ENCODE measurements around the gene NRAS. TPM values are rescaled to one million over a fixed set of nuclear protein-coding genes. Genes with fewer than 3 reads are reported as not detected.

NRAS gene
- total and polyA plus RNA-seq, 9 of the 15 experiments (the other 6 are each of a cell fraction or from before 2014, with no cell fraction given), result 40.7 to 94.5 (median 75.4) TPM

- H3K4me2 ChIP-seq (ENCODE audit: insufficient read depth, low read length), result no peak overlapping the region
- intact Hi-C loops (cut with micrococcal nuclease) (no loop called here), in situ Hi-C loops (cut with MboI) (no loop called here)
- no peak overlapping the region for H3K9ac ChIP-seq (ENCODE audit: insufficient read depth in 1 of 2, low read depth in 2 of 2, low read length in 2 of 2)
- ChIA-PET CTCF (ENCODE audit: low intra/inter-chr PET ratio) (no interaction called here), POLR2A (no interaction called here)
- H4K20me1 ChIP-seq (replicated peaks; ENCODE audit: control insufficient read depth, insufficient read depth, low read length), result no peaks in the 10 kb centered on the region
- no peaks in the 10 kb centered on the region for H3K9me3 ChIP-seq (replicated peaks; ENCODE audit: control insufficient read depth, insufficient read depth, low read depth, low read length)
- FAIRE-seq (no peak), ATAC-seq (no peak), DNase-seq (ENCODE audit: extremely low read depth in 1 of 4, low spot score in 3 of 4) (no peak)
- H3K79me2 ChIP-seq (ENCODE audit: control insufficient read depth, insufficient read depth, low read length), result peaks cover 26% of the 10 kb centered on the region
- H3K27ac ChIP-seq (ENCODE audit: extremely low read depth, low read depth, low read length), result no peak overlapping the region
- BruUV-seq (replicated peaks), result no TSS peak
- H3K9me1 ChIP-seq (ENCODE audit: control insufficient read depth, insufficient read depth, low read length), result no peaks in the 10 kb centered on the region
- 95% methylated on average over 11 of the region's 11 CpGs for WGBS (ENCODE audit: insufficient coverage, low coverage, missing lambda C conversion rate)
- no peaks in the 10 kb centered on the region for H3K27me3 ChIP-seq (ENCODE audit: control insufficient read depth in 2 of 2, insufficient read depth in 2 of 2, low read length in 2 of 2)
- peaks cover 87% of the 10 kb centered on the region for H3K36me3 ChIP-seq (ENCODE audit: control insufficient read depth, insufficient read depth, low read length)
- no peak overlapping the region for H2AFZ ChIP-seq (ENCODE audit: low read depth, low read length)
- TF ChIP-seq CREB1 (IDR thresholded peaks at IDR 0.05), result no peak
- TF ChIP-seq CREB1 (CRISPR knock-in tag; IDR thresholded peaks at IDR 0.05), result no peak
- TF ChIP-seq ZBTB40 (IDR thresholded peaks at IDR 0.05), result no peak
- TF ChIP-seq ZBTB40 (CRISPR knock-in tag; IDR thresholded peaks at IDR 0.05), result no peak
- TF ChIP-seq DDX20 (tag; IDR thresholded peaks at IDR 0.05; ENCODE audit: low read depth), result no peak
- TF ChIP-seq ZNF408 (CRISPR knock-in tag; IDR thresholded peaks at IDR 0.05; ENCODE audit: low read depth), result no peak
- no peak for TF ChIP-seq TEAD2 (tag; IDR thresholded peaks at IDR 0.05)
- TF ChIP-seq HMGXB4 (CRISPR knock-in tag; IDR thresholded peaks at IDR 0.05), result no peak
- no peak for TF ChIP-seq ETV6 (IDR thresholded peaks at IDR 0.05; ENCODE audit: borderline replicate concordance in 1 of 2, low read depth in 2 of 2, low read length in 1 of 2)
- TF ChIP-seq ETV6 (CRISPR knock-in tag; IDR thresholded peaks at IDR 0.05; ENCODE audit: borderline replicate concordance), result no peak
- H3K4me1 ChIP-seq (replicated peaks in 1 of 2; ENCODE audit: control insufficient read depth in 2 of 2, insufficient read depth in 2 of 2, low read length in 2 of 2), result peaks cover 0 to 9% of the 10 kb centered on the region in 2 experiments; a peak in 2 of 5 replicates
- no peak overlapping the region for H3K4me3 ChIP-seq
Observed at GRCh38 chr1:114718661-114719423, 2.3 kb upstream of the NRAS start.
